MM.1S (cell line): ENCODE measurements around the gene EHBP1.

Experiments used
- CTCF ChIP-seq: fragments of 300-600 bp; sonication (generic); IDR thresholded peaks from 2 replicates; pipeline ENCODE4 v1.5.1; 2016; ENCODE audit warnings: antibody characterized with exemption, low read length, mixed read lengths
- EZH2 ChIP-seq: fragments of 300-600 bp; sonication (generic); optimal IDR thresholded peaks from 2 replicates; pipeline ENCODE3; 2017; ENCODE audit warnings: low read depth, mild to moderate bottlenecking, antibody characterized with exemption, low read length, mixed read lengths
- EZH2phosphoT487 ChIP-seq: fragments of 300-600 bp; sonication (generic); IDR thresholded peaks from 2 replicates; pipeline ENCODE4 v1.6.1; 2018; ENCODE audit warnings: antibody characterized with exemption, low read length

- TF ChIP-seq CTCF (no peak), EZH2 (no peak), EZH2phosphoT487 (no peak)
These were observed 353.6 kb downstream of the EHBP1 start for GRCh38 chr2:63058921-63059792.
